Measurements from ENCODE around the gene CDK15.

DNA sequence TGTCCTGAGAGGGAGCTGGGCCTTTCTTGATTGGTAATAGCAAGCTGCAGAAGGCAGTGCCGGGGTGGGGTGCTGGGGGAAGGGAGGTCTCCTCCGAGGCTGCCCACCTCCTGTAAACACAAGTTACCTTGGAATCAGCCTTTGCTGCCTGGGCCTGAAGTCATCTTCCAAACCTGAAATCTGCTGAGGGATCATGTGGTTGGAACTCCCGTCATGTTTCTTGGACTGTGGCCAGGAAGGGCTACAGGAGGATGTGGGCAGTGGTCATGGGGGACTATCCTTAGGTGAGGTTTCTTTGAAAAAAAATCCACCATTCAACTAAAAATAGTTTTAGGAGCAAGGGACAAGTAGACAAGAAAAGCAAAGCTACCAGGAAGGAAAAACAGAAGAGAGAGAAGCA is 74.2 kb downstream of the CDK15 start:
- TF ChIP-seq POLR2A (IDR thresholded peaks at IDR 0.05; ENCODE audit: low read depth, low read length) = no peak
- no peak for TF ChIP-seq TAF1 (IDR thresholded peaks at IDR 0.05; ENCODE audit: borderline replicate concordance, low read depth, low read length)
